ENCODE measurements around the gene OBSCN.

The OBSCN gene

GRCh38 chr1:228313536-228314277 is 105.9 kb downstream of the OBSCN start:
- no peak for DNase-seq

- DNase-seq, result no peak
Observed at GRCh38 chr1:228314315-228314657, 106.4 kb downstream of the OBSCN start.

- DNase-seq, result no peak
Observed at GRCh38 chr1:228314658-228315483, 107.0 kb downstream of the OBSCN start.

- DNase-seq, result no peak
Observed at GRCh38 chr1:228315484-228315944, 107.7 kb downstream of the OBSCN start.

- no peak for DNase-seq
Observed at GRCh38 chr1:228315945-228316588, 108.2 kb downstream of the OBSCN start.

GRCh38 chr1:228316589-228317387 is 108.9 kb downstream of the OBSCN start:
- no peak for DNase-seq

GRCh38 chr1:228317411-228317828 is 109.6 kb downstream of the OBSCN start:
- DNase-seq, result no peak

- no peak for DNase-seq
Observed at GRCh38 chr1:228317891-228318810, 110.3 kb downstream of the OBSCN start.

- no peak for DNase-seq
Observed at GRCh38 chr1:228318823-228319241, 111.0 kb downstream of the OBSCN start.

- DNase-seq, result no peak
Observed at GRCh38 chr1:228319352-228320088, 111.7 kb downstream of the OBSCN start.

GRCh38 chr1:228320394-228320793 is 112.5 kb downstream of the OBSCN start:
- no peak for DNase-seq

- no peak for DNase-seq
Observed at GRCh38 chr1:228321435-228321834, 113.6 kb downstream of the OBSCN start.

GRCh38 chr1:228321895-228322294 is 114.1 kb downstream of the OBSCN start:
- DNase-seq, result no peak

GRCh38 chr1:228323401-228323800 is 115.6 kb downstream of the OBSCN start:
- DNase-seq, result no peak

- no peak for DNase-seq
Observed at GRCh38 chr1:228325267-228325666, 117.4 kb downstream of the OBSCN start.

- no peak for DNase-seq
Observed at GRCh38 chr1:228329887-228330286, 122.0 kb downstream of the OBSCN start.

GRCh38 chr1:228332797-228333738 is 125.2 kb downstream of the OBSCN start:
- no peak for DNase-seq

- no peak for DNase-seq
Observed at GRCh38 chr1:228333739-228334115, 125.9 kb downstream of the OBSCN start.

- no peak for DNase-seq
Observed at GRCh38 chr1:228334226-228334935, 126.5 kb downstream of the OBSCN start.
